ENCODE results near the gene ARHGAP18.

ARHGAP18 gene

GRCh38 chr6:129683601-129684322 is 26.2 kb downstream of the ARHGAP18 start:
- TF ChIP-seq YY1 (IDR thresholded peaks at IDR 0.05; ENCODE audit: low read depth) = 0 out of 2 replicates have a peak, but pooled peaks have one; percentile 42
- peak; percentile 49; the same call in 1 of the 2 replicates for TF ChIP-seq CEBPB (IDR thresholded peaks at IDR 0.05)
- TF ChIP-seq CREB1 (IDR thresholded peaks at IDR 0.05; ENCODE audit: low read depth) = no peak
- no peak; the same call in 1 of the 2 replicates for TF ChIP-seq EP300 (IDR thresholded peaks at IDR 0.05; ENCODE audit: borderline replicate concordance)
- TF ChIP-seq MAX (IDR thresholded peaks at IDR 0.05) = 0 out of 2 replicates have a peak, but pooled peaks have one; percentile 6
- no peak for TF ChIP-seq NFIC (IDR thresholded peaks at IDR 0.05)
- 0 out of 2 replicates have a peak, but pooled peaks have one; percentile 9 for TF ChIP-seq RAD21 (IDR thresholded peaks at IDR 0.05; ENCODE audit: low read depth)
- TF ChIP-seq TAF1 (IDR thresholded peaks at IDR 0.05; ENCODE audit: low read depth) = no peak
- TF ChIP-seq ZBTB7A (IDR thresholded peaks at IDR 0.05; ENCODE audit: low read depth) = no peak
- peak; percentile 33; the same call in 1 of the 2 replicates for TF ChIP-seq TEAD4 (IDR thresholded peaks at IDR 0.05)
- peak; percentile 80 for TF ChIP-seq TCF12 (IDR thresholded peaks at IDR 0.05; ENCODE audit: low read depth)
- no peak for TF ChIP-seq FOXM1 (IDR thresholded peaks at IDR 0.05; ENCODE audit: borderline replicate concordance, low read depth)
- TF ChIP-seq USF1 (IDR thresholded peaks at IDR 0.05) = no peak
- no peak for TF ChIP-seq REST (IDR thresholded peaks at IDR 0.05; ENCODE audit: low read depth)
- TF ChIP-seq EGR1 (IDR thresholded peaks at IDR 0.05) = no peak

- no peak for TF ChIP-seq MAX (IDR thresholded peaks at IDR 0.05)
- TF ChIP-seq REST (IDR thresholded peaks at IDR 0.05; ENCODE audit: low read depth) = no peak
- TF ChIP-seq EGR1 (IDR thresholded peaks at IDR 0.05) = no peak
- no peak for TF ChIP-seq YY1 (IDR thresholded peaks at IDR 0.05; ENCODE audit: low read depth)
- no peak for TF ChIP-seq TEAD4 (IDR thresholded peaks at IDR 0.05)
- no peak for TF ChIP-seq NFIC (IDR thresholded peaks at IDR 0.05)
- TF ChIP-seq CEBPB (IDR thresholded peaks at IDR 0.05) = no peak
- no peak for TF ChIP-seq RAD21 (IDR thresholded peaks at IDR 0.05; ENCODE audit: low read depth)
- no peak for TF ChIP-seq TAF1 (IDR thresholded peaks at IDR 0.05; ENCODE audit: low read depth)
Measured at GRCh38 chr6:129681913-129682205, 28.1 kb downstream of the ARHGAP18 start.

- TF ChIP-seq TCF12 (IDR thresholded peaks at IDR 0.05; ENCODE audit: low read depth) (no peak), REST (IDR thresholded peaks at IDR 0.05; ENCODE audit: low read depth) (no peak), TEAD4 (IDR thresholded peaks at IDR 0.05) (no peak), EP300 (IDR thresholded peaks at IDR 0.05; ENCODE audit: borderline replicate concordance) (no peak), EGR1 (IDR thresholded peaks at IDR 0.05) (no peak), RAD21 (IDR thresholded peaks at IDR 0.05; ENCODE audit: low read depth) (no peak), YY1 (IDR thresholded peaks at IDR 0.05; ENCODE audit: low read depth) (no peak), CEBPB (IDR thresholded peaks at IDR 0.05) (no peak), CREB1 (IDR thresholded peaks at IDR 0.05; ENCODE audit: low read depth) (no peak), MAX (IDR thresholded peaks at IDR 0.05) (no peak), USF1 (IDR thresholded peaks at IDR 0.05) (no peak), ZBTB7A (IDR thresholded peaks at IDR 0.05; ENCODE audit: low read depth) (no peak), NFIC (IDR thresholded peaks at IDR 0.05) (no peak), TAF1 (IDR thresholded peaks at IDR 0.05; ENCODE audit: low read depth) (no peak)
Measured at GRCh38 chr6:129680633-129681032, 29.3 kb downstream of the ARHGAP18 start.

- TF ChIP-seq USF1 (IDR thresholded peaks at IDR 0.05) = peak; percentile 65
- no peak for TF ChIP-seq MAX (IDR thresholded peaks at IDR 0.05)
Measured at GRCh38 chr6:129679758-129680157, 30.2 kb downstream of the ARHGAP18 start.
